ENCODE results near the gene SSBP2.

Gene SSBP2

DNA sequence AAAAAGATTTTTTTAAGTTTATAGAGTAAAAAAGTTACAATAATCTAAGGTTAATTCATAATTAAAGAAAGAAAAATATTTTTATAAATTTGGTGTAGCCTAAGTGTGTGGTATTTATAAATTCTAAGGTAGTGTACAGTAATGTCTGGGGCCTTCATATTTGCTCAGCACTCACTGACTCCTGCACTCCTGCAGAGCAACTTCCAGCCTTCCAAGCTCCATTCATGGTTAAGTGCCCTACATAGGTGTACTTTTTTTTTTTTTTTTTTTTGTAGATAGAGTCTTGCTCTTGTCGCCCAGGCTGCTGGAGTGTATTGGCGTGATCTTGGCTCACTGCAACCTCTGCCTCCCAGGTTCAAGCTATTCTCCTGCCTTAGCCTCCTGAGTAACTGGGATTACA is 367.0 kb downstream of the SSBP2 start:
- Histone ChIP-seq H3K36me3 (ENCODE audit: control insufficient read depth, insufficient read depth, low read length) (no peaks in the 10 kb centered on the region), H3K4me3 (ENCODE audit: low read length) (no peak overlapping the region), H3K9ac (ENCODE audit: low read length) (no peak overlapping the region), H3K4me1 (ENCODE audit: control insufficient read depth, insufficient read depth, low read length) (no peaks in the 10 kb centered on the region), H3K9me3 (ENCODE audit: control insufficient read depth, low read length) (no peaks in the 10 kb centered on the region), H3K27me3 (ENCODE audit: control insufficient read depth, insufficient read depth, low read length) (no peaks in the 10 kb centered on the region)

- Histone ChIP-seq H3K4me1 (ENCODE audit: control insufficient read depth, insufficient read depth, low read length) (no peaks in the 10 kb centered on the region), H3K36me3 (ENCODE audit: control insufficient read depth, insufficient read depth, low read length) (no peaks in the 10 kb centered on the region), H3K9me3 (ENCODE audit: control insufficient read depth, low read length) (no peaks in the 10 kb centered on the region), H3K9ac (ENCODE audit: low read length) (no peak overlapping the region), H3K4me3 (ENCODE audit: low read length) (no peak overlapping the region), H3K27me3 (ENCODE audit: control insufficient read depth, insufficient read depth, low read length) (no peaks in the 10 kb centered on the region)
Observed at GRCh38 chr5:81371354-81371876, 379.5 kb downstream of the SSBP2 start.

GRCh38 chr5:81370912-81371311 is 380.0 kb downstream of the SSBP2 start:
- Histone ChIP-seq H3K9ac (ENCODE audit: low read length) (no peak overlapping the region), H3K4me3 (ENCODE audit: low read length) (no peak overlapping the region), H3K9me3 (ENCODE audit: control insufficient read depth, low read length) (no peaks in the 10 kb centered on the region), H3K36me3 (ENCODE audit: control insufficient read depth, insufficient read depth, low read length) (no peaks in the 10 kb centered on the region), H3K4me1 (ENCODE audit: control insufficient read depth, insufficient read depth, low read length) (no peaks in the 10 kb centered on the region), H3K27me3 (ENCODE audit: control insufficient read depth, insufficient read depth, low read length) (no peaks in the 10 kb centered on the region)

DNA sequence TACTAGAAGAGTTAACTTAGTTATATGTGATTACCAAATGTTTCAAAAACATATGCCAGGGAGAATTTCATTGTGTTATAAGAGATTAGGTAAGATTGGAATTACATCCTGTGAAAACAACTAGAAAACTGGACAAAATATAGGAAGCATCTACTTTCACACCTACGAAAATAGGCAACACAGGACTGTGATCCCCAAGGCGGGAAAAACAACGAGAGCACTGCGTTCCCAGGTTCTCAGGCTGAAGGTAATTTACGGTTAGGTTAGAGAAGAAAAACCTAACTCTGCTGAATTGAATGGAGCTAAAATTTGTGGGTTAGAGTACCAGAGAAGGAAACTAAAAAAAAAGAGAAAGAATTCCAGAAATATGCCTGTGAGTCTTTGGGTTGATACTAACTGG is 385.4 kb downstream of the SSBP2 start:
- Histone ChIP-seq H3K27me3 (ENCODE audit: control insufficient read depth, insufficient read depth, low read length) (no peaks in the 10 kb centered on the region), H3K9me3 (ENCODE audit: control insufficient read depth, low read length) (no peaks in the 10 kb centered on the region), H3K4me3 (ENCODE audit: low read length) (no peak overlapping the region), H3K36me3 (ENCODE audit: control insufficient read depth, insufficient read depth, low read length) (no peaks in the 10 kb centered on the region), H3K9ac (ENCODE audit: low read length) (no peak overlapping the region), H3K4me1 (ENCODE audit: control insufficient read depth, insufficient read depth, low read length) (no peaks in the 10 kb centered on the region)

DNA sequence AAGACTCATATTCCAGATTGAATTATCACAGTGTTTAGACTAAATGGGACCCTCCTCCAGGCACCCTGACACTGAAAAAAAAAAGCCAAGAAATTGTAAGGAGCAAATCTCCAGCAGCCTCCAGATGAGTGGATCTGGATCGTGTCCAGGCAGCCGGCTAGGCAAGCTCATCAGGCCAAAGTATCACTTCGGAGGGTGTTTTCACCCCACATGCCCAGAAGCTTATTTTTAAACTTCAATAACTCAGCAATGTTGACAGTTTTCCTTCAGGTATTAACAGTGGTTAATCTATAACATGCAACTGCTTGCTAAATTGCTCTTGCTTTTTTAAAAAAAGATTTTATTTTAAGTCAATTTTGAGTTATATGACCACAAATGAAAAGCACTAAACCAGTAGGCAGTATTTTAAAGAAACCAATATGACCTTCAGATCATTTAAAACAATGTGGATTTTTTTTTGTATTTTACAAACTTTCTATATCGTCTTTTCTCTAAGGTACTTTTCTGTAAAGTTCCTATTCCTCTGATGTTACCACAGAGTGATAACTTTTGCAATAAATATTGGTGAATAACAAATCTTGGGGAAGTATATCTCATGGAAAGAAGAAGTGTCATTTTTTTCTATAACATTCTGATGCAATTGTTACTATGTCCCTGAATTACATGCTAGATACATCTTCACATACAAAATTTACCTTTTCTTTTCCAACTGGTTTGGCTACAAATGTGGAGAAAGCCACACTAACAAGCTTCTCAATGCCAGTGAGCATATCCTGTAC is 387.6 kb downstream of the SSBP2 start:
- Histone ChIP-seq H3K27me3 (ENCODE audit: control insufficient read depth, insufficient read depth, low read length) (no peaks in the 10 kb centered on the region), H3K36me3 (ENCODE audit: control insufficient read depth, insufficient read depth, low read length) (no peaks in the 10 kb centered on the region), H3K4me3 (ENCODE audit: low read length) (no peak overlapping the region), H3K9me3 (ENCODE audit: control insufficient read depth, low read length) (no peaks in the 10 kb centered on the region), H3K4me1 (ENCODE audit: control insufficient read depth, insufficient read depth, low read length) (no peaks in the 10 kb centered on the region), H3K9ac (ENCODE audit: low read length) (no peak overlapping the region)

All from mucosa of stomach (tissue), 1 donor.